Panc1 (cell line): Measurements from ENCODE around the gene SSH2. TPM values are rescaled to one million over a fixed set of nuclear protein-coding genes. Genes with fewer than 3 reads are reported as not detected.

Source experiments
- ATAC-seq: fragments of 200-7000 bp; cut with Tn5 transposase; 2 replicates; pipeline ENCODE4 v1.9.1; 2020; ENCODE audit warnings: mild to moderate bottlenecking, moderate library complexity
- BruUV-seq: library from RNA; stranded (reverse); fragments of 400-500 nt; replicated peaks from 2 replicates; lab custom pipeline; 2021; lab: Mats Ljungman, UMichigan
- CTCF ChIA-PET: fragments of 300-600 bp; sonication (Branson Sonifier 250); formaldehyde crosslinking; loops from one replicate; lab custom pipeline; 2022; ENCODE audit warnings: antibody characterized with exemption; lab: Charles Lee
- POLR2A ChIA-PET: fragments of 300-600 bp; sonication (Branson Sonifier 250); formaldehyde crosslinking; loops from one replicate; lab custom pipeline; 2022; ENCODE audit warnings: antibody characterized with exemption; lab: Charles Lee
- DNase-seq: peaks from one replicate; pipeline ENCODE4 v3.0.0-alpha.2; 2010; ENCODE audit warnings: low read depth, low spot score
- H3K27ac ChIP-seq: 2 replicates; pipeline ENCODE4 v1.5.1; 2011; ENCODE audit warnings: mild to moderate bottlenecking, low read length, inconsistent platforms
- H3K27me3 ChIP-seq: fragments of 200-500 bp; sonication (Bioruptor generic); 2 replicates; pipeline ENCODE4 v1.6.0; 2014; ENCODE audit warnings: low read length, inconsistent platforms; ENCODE audit not compliant: control insufficient read depth, insufficient read depth
- H3K36me3 ChIP-seq: fragments of 200-500 bp; sonication (Bioruptor generic); 2 replicates; pipeline ENCODE4 v1.5.1; 2014; ENCODE audit warnings: inconsistent platforms, mild to moderate bottlenecking, low read length, moderate library complexity; ENCODE audit not compliant: control insufficient read depth, insufficient read depth
- H3K4me1 ChIP-seq: 2 replicates; pipeline ENCODE4 v1.5.1; 2011; ENCODE audit warnings: inconsistent platforms, mild to moderate bottlenecking, low read length, moderate library complexity; ENCODE audit not compliant: control insufficient read depth, insufficient read depth
- H3K4me3 ChIP-seq, 2 experiments: 2 replicates each; pipeline ENCODE4 v1.5.1; 2011 to 2012; ENCODE audit warnings: low read depth in 2 of 2, low read length in 2 of 2, mild to moderate bottlenecking in 2 of 2, inconsistent platforms in 1 of 2, moderate library complexity in 1 of 2
- H3K9me3 ChIP-seq: fragments of 200-500 bp; sonication (Bioruptor generic); 2 replicates; pipeline ENCODE4 v1.5.1; 2014; ENCODE audit warnings: low read depth, mild to moderate bottlenecking, inconsistent platforms, low read length, moderate library complexity; ENCODE audit not compliant: control insufficient read depth, insufficient read depth
- CTCF ChIP-seq: fragments of 450-650 bp; IDR thresholded peaks from 2 replicates; pipeline ENCODE4 v1.5.1; 2017; ENCODE audit warnings: mild to moderate bottlenecking
- POLR2AphosphoS5 ChIP-seq: IDR thresholded peaks from 2 replicates; pipeline ENCODE4 v1.6.1; 2012; ENCODE audit warnings: mild to moderate bottlenecking, low read depth, low read length, moderate library complexity
- SIN3A ChIP-seq: IDR thresholded peaks from 2 replicates; pipeline ENCODE4 v1.6.1; 2012; ENCODE audit warnings: low read depth, mild to moderate bottlenecking, low read length, moderate library complexity, borderline replicate concordance; ENCODE audit not compliant: insufficient read depth
- TCF7L2 ChIP-seq: IDR thresholded peaks from 2 replicates; pipeline ENCODE4 v1.6.1; 2011; ENCODE audit warnings: mild to moderate bottlenecking, low read depth, low read length, inconsistent platforms
- in situ Hi-C: cut with HindIII; loops from 2 replicates; pipeline ENCODE4 v1.10.0; 2016; ENCODE audit warnings: low sequenced_read_pairs, low pct_unique_long_range_greater_than_20kb
- intact Hi-C: fragments of 100-400 bp; cut with micrococcal nuclease; formaldehyde crosslinking; loops from one replicate; pipeline ENCODE4 v1.10.0; 2022; ENCODE audit not compliant: unreplicated experiment
- total RNA-seq: library from RNA; stranded (reverse); gene quantifications from one replicate; pipeline ENCODE4 v1.2.1, GENCODE V29; 2021; ENCODE audit not compliant: unreplicated experiment
- TF ChIP-seq, protein P1 (sequence below), 2 experiments: IDR thresholded peaks; 2 replicates each; pipeline ENCODE4 v1.6.1; 2011 to 2012; ENCODE audit warnings: low read depth in 2 of 2, control low read depth in 1 of 2, low read length in 1 of 2, mild to moderate bottlenecking in 1 of 2, moderate library complexity in 1 of 2; ENCODE audit not compliant: insufficient read depth in 1 of 2

Gene SSH2
- total RNA-seq, 1 experiment from 2014 or later = 30.6 TPM

- TSS peak; percentile 29 for BruUV-seq
- H3K27me3 ChIP-seq = no peaks in the 10 kb centered on the region
- ChIA-PET CTCF (no interaction called here), POLR2A (no interaction called here)
- H3K27ac ChIP-seq = no peak overlapping the region
- no peaks in the 10 kb centered on the region for H3K36me3 ChIP-seq
- peaks cover 13% of the 10 kb centered on the region for H3K4me1 ChIP-seq
- ATAC-seq = no peak
- no peak overlapping the region for H3K4me3 ChIP-seq
- intact Hi-C loops (no loop called here), in situ Hi-C loops (no loop called here)
- DNase-seq = no peak
- TF ChIP-seq TCF7L2 (no peak), SIN3A (no peak), POLR2AphosphoS5 (no peak), CTCF (no peak)
- TF ChIP-seq, protein P1, sequence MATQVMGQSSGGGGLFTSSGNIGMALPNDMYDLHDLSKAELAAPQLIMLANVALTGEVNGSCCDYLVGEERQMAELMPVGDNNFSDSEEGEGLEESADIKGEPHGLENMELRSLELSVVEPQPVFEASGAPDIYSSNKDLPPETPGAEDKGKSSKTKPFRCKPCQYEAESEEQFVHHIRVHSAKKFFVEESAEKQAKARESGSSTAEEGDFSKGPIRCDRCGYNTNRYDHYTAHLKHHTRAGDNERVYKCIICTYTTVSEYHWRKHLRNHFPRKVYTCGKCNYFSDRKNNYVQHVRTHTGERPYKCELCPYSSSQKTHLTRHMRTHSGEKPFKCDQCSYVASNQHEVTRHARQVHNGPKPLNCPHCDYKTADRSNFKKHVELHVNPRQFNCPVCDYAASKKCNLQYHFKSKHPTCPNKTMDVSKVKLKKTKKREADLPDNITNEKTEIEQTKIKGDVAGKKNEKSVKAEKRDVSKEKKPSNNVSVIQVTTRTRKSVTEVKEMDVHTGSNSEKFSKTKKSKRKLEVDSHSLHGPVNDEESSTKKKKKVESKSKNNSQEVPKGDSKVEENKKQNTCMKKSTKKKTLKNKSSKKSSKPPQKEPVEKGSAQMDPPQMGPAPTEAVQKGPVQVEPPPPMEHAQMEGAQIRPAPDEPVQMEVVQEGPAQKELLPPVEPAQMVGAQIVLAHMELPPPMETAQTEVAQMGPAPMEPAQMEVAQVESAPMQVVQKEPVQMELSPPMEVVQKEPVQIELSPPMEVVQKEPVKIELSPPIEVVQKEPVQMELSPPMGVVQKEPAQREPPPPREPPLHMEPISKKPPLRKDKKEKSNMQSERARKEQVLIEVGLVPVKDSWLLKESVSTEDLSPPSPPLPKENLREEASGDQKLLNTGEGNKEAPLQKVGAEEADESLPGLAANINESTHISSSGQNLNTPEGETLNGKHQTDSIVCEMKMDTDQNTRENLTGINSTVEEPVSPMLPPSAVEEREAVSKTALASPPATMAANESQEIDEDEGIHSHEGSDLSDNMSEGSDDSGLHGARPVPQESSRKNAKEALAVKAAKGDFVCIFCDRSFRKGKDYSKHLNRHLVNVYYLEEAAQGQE (IDR thresholded peaks at IDR 0.05; ENCODE audit: insufficient read depth in 1 of 2, low read depth in 2 of 2, low read length in 1 of 2) = no peak
- no peaks in the 10 kb centered on the region for H3K9me3 ChIP-seq
Observed at GRCh38 chr17:29706045-29706431, 224.0 kb downstream of the SSH2 start.

- intact Hi-C loops = no loop called here
- Histone ChIP-seq H3K27ac (no peak overlapping the region), H3K27me3 (no peaks in the 10 kb centered on the region), H3K36me3 (no peaks in the 10 kb centered on the region), H3K4me1 (peaks cover 8% of the 10 kb centered on the region), H3K9me3 (no peaks in the 10 kb centered on the region), H3K4me3 (no peak overlapping the region)
- in situ Hi-C loops = no loop called here
- no peak for TF ChIP-seq CTCF
- TF ChIP-seq POLR2AphosphoS5 = no peak
- TF ChIP-seq, protein P1 (IDR thresholded peaks at IDR 0.05; ENCODE audit: insufficient read depth in 1 of 2, low read depth in 2 of 2, low read length in 1 of 2) = no peak
- no peak for TF ChIP-seq SIN3A
- TF ChIP-seq TCF7L2 = no peak
- ATAC-seq = no peak
- POLR2A ChIA-PET = no interaction called here
- CTCF ChIA-PET = no interaction called here
- BruUV-seq = no TSS peak
- DNase-seq = no peak
Observed at GRCh38 chr17:29705386-29705785, 224.6 kb downstream of the SSH2 start.
